ENCODE measurements around the gene NTRK1. TPM values are rescaled to one million over a fixed set of nuclear protein-coding genes. Genes with fewer than 3 reads are reported as not detected.
A peak's percentile ranks its signal among the peaks of the same experiment; 100 is the strongest.

The NTRK1 gene
- total RNA-seq, 2 donors from 2014 or later, result 0.59 to 31.4 TPM

DNA sequence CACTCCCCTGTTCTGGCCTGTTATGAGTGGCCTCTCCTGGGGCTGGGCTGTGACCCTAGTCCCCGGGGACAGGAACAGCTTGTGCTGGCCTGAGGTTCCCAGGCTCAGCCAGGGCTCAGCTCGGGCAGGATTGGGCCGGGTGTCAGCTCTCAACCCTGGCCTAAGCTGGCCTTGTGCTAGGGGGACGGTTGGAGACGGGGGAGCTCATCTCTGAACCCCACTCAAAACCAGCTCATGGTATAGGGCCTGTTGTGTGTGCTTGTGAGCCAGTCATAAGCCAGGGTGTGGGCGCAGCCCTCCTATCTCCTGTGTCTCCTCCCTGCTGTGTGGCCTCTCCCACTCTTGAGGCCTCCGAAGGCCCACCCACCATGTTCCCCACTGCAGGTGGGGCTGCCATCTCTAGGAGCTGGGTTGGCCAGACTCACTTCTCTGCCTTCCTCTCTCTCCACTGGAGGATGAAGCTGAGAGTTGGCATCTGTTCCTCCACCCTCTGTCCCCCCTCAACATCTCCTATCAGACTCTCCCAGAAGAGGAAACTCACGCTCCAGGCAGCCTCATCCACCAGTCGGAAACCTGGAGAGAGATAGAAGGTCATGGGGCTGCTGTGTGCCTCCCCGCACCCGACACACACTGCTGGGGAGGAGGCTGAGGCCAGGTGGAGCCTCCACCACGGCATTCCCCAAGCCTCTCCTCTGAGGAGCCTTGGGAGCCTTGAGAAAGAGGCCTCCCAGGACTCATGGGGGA, 34.2 kb downstream of the NTRK1 start:
- no peak for DNase-seq (ENCODE audit: low spot score)
- peaks cover 2% of the 10 kb centered on the region for H3K27me3 ChIP-seq (replicated peaks; ENCODE audit: insufficient read depth)
- WGBS, result 74% methylated on average over 12 of the region's 12 CpGs

DNA sequence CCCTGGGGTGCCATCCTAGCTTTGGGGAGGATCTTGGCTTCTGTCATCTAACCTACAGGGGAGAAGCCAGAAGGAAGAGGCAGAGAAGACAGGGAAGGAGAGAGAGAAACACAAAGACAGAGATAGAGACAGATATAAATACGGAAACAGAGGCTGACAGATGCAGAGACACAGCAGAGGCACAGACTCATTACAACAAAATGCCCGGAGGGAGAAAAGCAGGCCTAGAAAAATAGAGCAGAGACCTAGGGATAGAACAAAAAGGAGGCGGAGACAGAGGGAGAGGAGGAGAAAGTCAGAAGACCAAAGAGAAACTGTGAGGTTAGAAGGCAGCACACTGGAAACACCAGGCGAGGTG, 34.8 kb downstream of the NTRK1 start:
- DNase-seq (ENCODE audit: low spot score), result no peak
- no peak overlapping the region for H3K4me3 ChIP-seq
- TF ChIP-seq, protein P1, sequence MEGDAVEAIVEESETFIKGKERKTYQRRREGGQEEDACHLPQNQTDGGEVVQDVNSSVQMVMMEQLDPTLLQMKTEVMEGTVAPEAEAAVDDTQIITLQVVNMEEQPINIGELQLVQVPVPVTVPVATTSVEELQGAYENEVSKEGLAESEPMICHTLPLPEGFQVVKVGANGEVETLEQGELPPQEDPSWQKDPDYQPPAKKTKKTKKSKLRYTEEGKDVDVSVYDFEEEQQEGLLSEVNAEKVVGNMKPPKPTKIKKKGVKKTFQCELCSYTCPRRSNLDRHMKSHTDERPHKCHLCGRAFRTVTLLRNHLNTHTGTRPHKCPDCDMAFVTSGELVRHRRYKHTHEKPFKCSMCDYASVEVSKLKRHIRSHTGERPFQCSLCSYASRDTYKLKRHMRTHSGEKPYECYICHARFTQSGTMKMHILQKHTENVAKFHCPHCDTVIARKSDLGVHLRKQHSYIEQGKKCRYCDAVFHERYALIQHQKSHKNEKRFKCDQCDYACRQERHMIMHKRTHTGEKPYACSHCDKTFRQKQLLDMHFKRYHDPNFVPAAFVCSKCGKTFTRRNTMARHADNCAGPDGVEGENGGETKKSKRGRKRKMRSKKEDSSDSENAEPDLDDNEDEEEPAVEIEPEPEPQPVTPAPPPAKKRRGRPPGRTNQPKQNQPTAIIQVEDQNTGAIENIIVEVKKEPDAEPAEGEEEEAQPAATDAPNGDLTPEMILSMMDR (IDR thresholded peaks at IDR 0.05), result no peak
- TF ChIP-seq POLR2A (IDR thresholded peaks at IDR 0.05) (no peak), POLR2AphosphoS5 (IDR thresholded peaks at IDR 0.05) (no peak)
- 80% methylated on average over 4 of the region's 4 CpGs for WGBS
- peaks cover 6% of the 10 kb centered on the region for H3K27me3 ChIP-seq (replicated peaks; ENCODE audit: insufficient read depth)
- no peaks in the 10 kb centered on the region for H3K9me3 ChIP-seq
- peak overlapping the region; percentile 64 to 75 for H3K27ac ChIP-seq
- intact Hi-C loops (cut with DNase I), result no loop called here
- H3K36me3 ChIP-seq, result no peaks in the 10 kb centered on the region
- peaks cover 3% of the 10 kb centered on the region for H3K4me1 ChIP-seq (replicated peaks)

More for the DNA sequence above, 34.2 kb downstream of the NTRK1 start:
- intact Hi-C loops (cut with DNase I), result no loop called here
- Histone ChIP-seq H3K27ac (peak overlapping the region; percentile 64 to 75), H3K4me1 (replicated peaks) (peaks cover 3% of the 10 kb centered on the region), H3K36me3 (no peaks in the 10 kb centered on the region), H3K4me3 (no peak overlapping the region), H3K9me3 (no peaks in the 10 kb centered on the region)
- TF ChIP-seq POLR2A (IDR thresholded peaks at IDR 0.05) (no peak), POLR2AphosphoS5 (IDR thresholded peaks at IDR 0.05) (no peak)
- TF ChIP-seq, protein P1 (IDR thresholded peaks at IDR 0.05), result no peak

DNA sequence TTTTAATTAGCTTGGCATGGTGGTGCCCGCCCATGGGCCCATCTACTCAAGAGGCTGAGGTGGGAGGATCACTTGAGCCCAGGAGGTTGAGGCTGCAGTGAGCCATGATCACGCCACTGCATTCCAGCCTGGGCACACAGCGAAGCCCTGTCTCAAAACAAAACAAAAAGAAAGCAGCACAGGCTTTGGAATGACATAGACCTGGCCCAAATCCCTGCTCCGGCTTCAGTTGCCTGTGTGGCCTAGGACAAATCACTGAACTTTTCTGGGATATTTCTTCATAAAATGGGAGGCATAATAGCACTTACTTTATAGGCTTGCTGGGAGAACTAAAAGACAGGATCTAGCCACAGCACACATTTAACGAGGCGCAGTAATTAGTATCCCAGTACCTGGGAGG, 35.3 kb downstream of the NTRK1 start:
- no peak overlapping the region for H3K27ac ChIP-seq
- no peak overlapping the region for H3K4me3 ChIP-seq
- peaks cover 6% of the 10 kb centered on the region for H3K27me3 ChIP-seq (replicated peaks; ENCODE audit: insufficient read depth)
- peaks cover 3% of the 10 kb centered on the region for H3K4me1 ChIP-seq (replicated peaks)
- H3K9me3 ChIP-seq, result no peaks in the 10 kb centered on the region
- TF ChIP-seq, protein P1 (IDR thresholded peaks at IDR 0.05), result no peak
- no peak for TF ChIP-seq POLR2A (IDR thresholded peaks at IDR 0.05)
- TF ChIP-seq POLR2AphosphoS5 (IDR thresholded peaks at IDR 0.05), result no peak
- intact Hi-C loops (cut with DNase I), result no loop called here
- WGBS, result 83% methylated on average over 6 of the region's 6 CpGs
- DNase-seq (ENCODE audit: low spot score), result no peak
- H3K36me3 ChIP-seq, result no peaks in the 10 kb centered on the region

- TF ChIP-seq, protein P1 (IDR thresholded peaks at IDR 0.05), result no peak
- TF ChIP-seq POLR2A (IDR thresholded peaks at IDR 0.05) (no peak), POLR2AphosphoS5 (IDR thresholded peaks at IDR 0.05) (no peak)
- Histone ChIP-seq H3K4me1 (replicated peaks) (peaks cover 3% of the 10 kb centered on the region), H3K9me3 (no peaks in the 10 kb centered on the region), H3K27me3 (replicated peaks; ENCODE audit: insufficient read depth) (peaks cover 6% of the 10 kb centered on the region), H3K36me3 (no peaks in the 10 kb centered on the region), H3K4me3 (no peak overlapping the region), H3K27ac (no peak overlapping the region)
- intact Hi-C loops (cut with DNase I), result no loop called here
- DNase-seq (ENCODE audit: low spot score), result no peak
- WGBS, result 84% methylated on average over 16 of the region's 16 CpGs
Observed at GRCh38 chr1:156896490-156897033, 35.9 kb downstream of the NTRK1 start.

Measured in prostate gland (tissue), 2 donors.